ENCODE measurements around the gene IDUA. TPM values are rescaled to one million over a fixed set of nuclear protein-coding genes. Genes with fewer than 3 reads are reported as not detected.
A peak's percentile ranks its signal among the peaks of the same experiment; 100 is the strongest.

Gene IDUA
- total and polyA plus RNA-seq, 4 donors = 7.5 to 66.5 (median 21.6) TPM

DNA sequence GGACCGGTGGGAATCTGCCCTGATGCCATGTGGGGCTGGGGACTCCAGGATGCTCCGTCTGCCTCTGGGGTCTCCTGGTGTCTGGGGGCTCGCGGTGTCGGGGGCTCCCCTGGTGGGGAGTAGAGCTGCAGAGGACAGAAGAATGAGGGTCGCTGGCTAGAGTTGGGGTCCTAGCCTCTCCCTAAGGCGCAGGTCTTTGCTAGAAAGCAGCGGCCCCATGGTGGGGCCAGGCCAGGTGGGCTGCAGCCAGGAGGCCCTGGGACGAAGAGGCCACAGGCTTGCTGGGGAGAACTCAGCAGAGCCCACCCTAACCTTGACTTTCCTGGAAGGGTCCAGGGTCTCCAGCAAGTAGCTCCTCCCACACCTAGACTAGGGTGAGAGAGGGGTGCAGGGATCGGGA is 46.0 kb downstream of the IDUA start:
- Histone ChIP-seq H3K4me3 (no peak overlapping the region), H3K27me3 (ENCODE audit: control insufficient read depth in 3 of 3, insufficient read depth in 3 of 3, low read length in 2 of 3) (no peaks in the 10 kb centered on the region), H3K9me3 (ENCODE audit: control insufficient read depth in 4 of 4, insufficient read depth in 3 of 4, low read length in 3 of 4) (no peaks in the 10 kb centered on the region), H3K36me3 (ENCODE audit: control insufficient read depth in 4 of 4, insufficient read depth in 4 of 4, low read length in 4 of 4) (no peaks in the 10 kb centered on the region), H3K4me1 (ENCODE audit: control insufficient read depth in 5 of 5, insufficient read depth in 5 of 5, low read length in 5 of 5) (peaks cover 0 to 47% (median 0%) of the 10 kb centered on the region in 5 donors), H3K9ac (ENCODE audit: insufficient read depth in 1 of 2, low read length in 2 of 2) (no peak overlapping the region), H3K27ac (ENCODE audit: low read depth in 1 of 2, low read length in 1 of 2) (no peak overlapping the region)
- ATAC-seq (ENCODE audit: insufficient read depth, low FRiP score) = no peak
- 83 to 91% methylated on average over 10 of the region's 10 CpGs for WGBS, 2 donors
- no peak for TF ChIP-seq CTCF (IDR thresholded peaks at IDR 0.05; ENCODE audit: control extremely low read depth, extremely low read depth)
- no peak for DNase-seq

- no peak for TF ChIP-seq CTCF (IDR thresholded peaks at IDR 0.05; ENCODE audit: control extremely low read depth, extremely low read depth)
- H3K4me3 ChIP-seq = no peak overlapping the region
- H3K9ac ChIP-seq (ENCODE audit: insufficient read depth in 1 of 2, low read length in 2 of 2) = no peak overlapping the region
- H3K27ac ChIP-seq (ENCODE audit: low read depth in 1 of 2, low read length in 1 of 2) = no peak overlapping the region
- 41 to 61% methylated on average over 31 to 35 of the region's 35 CpGs for WGBS, 2 donors
- H3K9me3 ChIP-seq (ENCODE audit: control insufficient read depth in 4 of 4, insufficient read depth in 3 of 4, low read length in 3 of 4) = no peaks in the 10 kb centered on the region
- no peaks in the 10 kb centered on the region for H3K27me3 ChIP-seq (ENCODE audit: control insufficient read depth in 3 of 3, insufficient read depth in 3 of 3, low read length in 2 of 3)
- ATAC-seq (ENCODE audit: insufficient read depth, low FRiP score) (no peak), DNase-seq (peak; percentile 88 to 94 (median 91))
- no peaks in the 10 kb centered on the region for H3K36me3 ChIP-seq (ENCODE audit: control insufficient read depth in 4 of 4, insufficient read depth in 4 of 4, low read length in 4 of 4)
- H3K4me1 ChIP-seq (ENCODE audit: control insufficient read depth in 5 of 5, insufficient read depth in 5 of 5, low read length in 5 of 5) = peaks cover 0 to 40% (median 0%) of the 10 kb centered on the region in 5 donors
These were observed 47.2 kb downstream of the IDUA start for GRCh38 chr4:1033840-1034551.

GRCh38 chr4:1035510-1035909 is 48.7 kb downstream of the IDUA start:
- no peaks in the 10 kb centered on the region for H3K27me3 ChIP-seq (ENCODE audit: control insufficient read depth in 3 of 3, insufficient read depth in 3 of 3, low read length in 2 of 3)
- H3K36me3 ChIP-seq (ENCODE audit: control insufficient read depth in 4 of 4, insufficient read depth in 4 of 4, low read length in 4 of 4) = no peaks in the 10 kb centered on the region
- peaks cover 0 to 54% (median 3%) of the 10 kb centered on the region in 5 donors for H3K4me1 ChIP-seq (ENCODE audit: control insufficient read depth in 5 of 5, insufficient read depth in 5 of 5, low read length in 5 of 5)
- no peaks in the 10 kb centered on the region for H3K9me3 ChIP-seq (ENCODE audit: control insufficient read depth in 4 of 4, insufficient read depth in 3 of 4, low read length in 3 of 4)
- H3K27ac ChIP-seq (ENCODE audit: low read depth in 1 of 2, low read length in 1 of 2) = no peak overlapping the region
- WGBS, 2 donors = 64 to 78% methylated on average over 26 of the region's 26 CpGs
- no peak overlapping the region for H3K4me3 ChIP-seq
- DNase-seq (peak in 2 of 3 donors; percentile 63), ATAC-seq (ENCODE audit: insufficient read depth, low FRiP score) (no peak)
- no peak for TF ChIP-seq CTCF (IDR thresholded peaks at IDR 0.05; ENCODE audit: control extremely low read depth, extremely low read depth)
- no peak overlapping the region for H3K9ac ChIP-seq (ENCODE audit: insufficient read depth in 1 of 2, low read length in 2 of 2)

All from lung (tissue), 12 donors.